GM12801 (cell line): ENCODE results near the gene GLRX.

Experiments
- CTCF ChIP-seq: IDR thresholded peaks from one replicate; pipeline ENCODE4 v1.5.1; 2011; ENCODE audit warnings: control low read depth; ENCODE audit not compliant: insufficient read length; ENCODE audit errors: extremely low read depth

GLRX gene

GRCh38 chr5:95822542-95823181 lies at the start of gene GLRX:
Gene GLRX, minus strand, starts transcription at chr5:95822726. Its CDS starts 64 bp downstream, at chr5:95822662.
- TF ChIP-seq CTCF: no peak

- no peak for TF ChIP-seq CTCF
These were observed 48.8 kb upstream of the GLRX start for GRCh38 chr5:95871146-95871806.

- no peak for TF ChIP-seq CTCF
These were observed 47.7 kb upstream of the GLRX start for GRCh38 chr5:95870105-95870672.

GRCh38 chr5:95868136-95868535 lies 45.6 kb upstream of the GLRX start:
- no peak for TF ChIP-seq CTCF

GRCh38 chr5:95866435-95867040 lies 44.0 kb upstream of the GLRX start:
- no peak for TF ChIP-seq CTCF

GRCh38 chr5:95864944-95865504 lies 42.5 kb upstream of the GLRX start:
- TF ChIP-seq CTCF: no peak

GRCh38 chr5:95864456-95864855 lies 41.9 kb upstream of the GLRX start:
- no peak for TF ChIP-seq CTCF
